HG03097 (cell line): ENCODE data around the gene ZBED1.
"Not testable (repeated sequence)": the region's sequence is repeated elsewhere in the genome, so short reads cannot be mapped to it uniquely, and the experiment has no call there.

Experiments used
- ATAC-seq: cut with Tn5 transposase; IDR thresholded peaks from one replicate; pipeline ENCODE4 v1.9.1; 2021; ENCODE audit not compliant: unreplicated experiment, low FRiP score

Gene ZBED1

DNA sequence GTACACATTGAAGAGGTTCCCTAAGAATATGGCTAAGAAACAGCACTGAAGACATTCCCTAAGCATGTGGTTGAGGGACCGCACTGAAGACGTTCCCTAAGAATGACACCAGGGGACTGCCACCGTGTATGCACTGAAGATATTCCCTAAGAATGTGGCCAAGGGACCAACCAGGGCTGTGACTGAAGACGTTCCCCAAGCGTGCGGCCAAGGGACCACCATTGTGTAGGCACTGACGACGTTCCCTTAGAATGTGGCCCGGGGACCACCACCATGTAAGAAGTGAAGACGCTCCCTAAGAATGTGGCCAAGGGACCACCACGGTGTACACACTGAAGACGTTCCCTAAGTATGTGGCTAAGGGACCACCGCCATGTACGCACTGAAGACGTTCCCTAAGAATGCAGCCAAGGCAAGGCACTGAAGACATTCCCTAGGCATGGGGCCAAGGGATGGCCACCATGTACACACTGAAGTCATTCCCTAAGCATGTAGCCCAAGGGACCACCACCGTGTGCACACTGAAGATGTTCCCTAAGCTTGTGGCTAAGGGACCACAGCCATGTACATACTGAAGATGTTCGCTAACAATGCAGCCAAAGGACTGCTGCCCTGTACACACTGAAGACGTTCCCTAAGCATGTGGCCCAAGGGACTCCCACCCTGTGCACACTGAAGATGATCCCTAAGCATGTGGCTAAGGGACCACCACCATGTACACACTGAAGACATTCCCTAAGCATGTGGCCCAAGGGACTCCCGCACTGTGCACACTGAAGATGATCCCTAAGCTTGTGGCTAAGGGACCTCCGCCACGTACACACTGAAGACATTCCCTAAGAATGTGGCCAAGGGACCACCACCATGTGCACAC, 22.0 kb downstream of the ZBED1 start:
- ATAC-seq: no peak

DNA sequence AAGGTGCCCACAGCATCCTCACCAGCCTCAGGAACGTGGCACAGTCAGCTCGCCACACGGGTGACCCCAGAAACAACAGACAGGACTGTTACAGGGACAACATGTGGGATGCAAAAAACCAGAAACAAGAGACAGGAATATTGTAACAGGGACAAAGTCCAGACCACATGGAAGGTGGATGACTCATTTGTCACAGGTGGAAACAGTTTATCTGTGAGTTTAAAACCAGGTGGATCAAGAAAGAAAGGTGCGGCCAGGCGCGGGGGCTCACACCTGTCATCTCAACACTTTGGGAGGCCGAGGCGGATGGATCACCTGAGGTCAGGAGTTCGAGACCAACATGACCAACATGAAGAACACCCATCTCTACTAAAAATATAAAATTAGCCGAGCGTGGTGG, 23.5 kb downstream of the ZBED1 start:
- ATAC-seq: not testable (repeated sequence)

DNA sequence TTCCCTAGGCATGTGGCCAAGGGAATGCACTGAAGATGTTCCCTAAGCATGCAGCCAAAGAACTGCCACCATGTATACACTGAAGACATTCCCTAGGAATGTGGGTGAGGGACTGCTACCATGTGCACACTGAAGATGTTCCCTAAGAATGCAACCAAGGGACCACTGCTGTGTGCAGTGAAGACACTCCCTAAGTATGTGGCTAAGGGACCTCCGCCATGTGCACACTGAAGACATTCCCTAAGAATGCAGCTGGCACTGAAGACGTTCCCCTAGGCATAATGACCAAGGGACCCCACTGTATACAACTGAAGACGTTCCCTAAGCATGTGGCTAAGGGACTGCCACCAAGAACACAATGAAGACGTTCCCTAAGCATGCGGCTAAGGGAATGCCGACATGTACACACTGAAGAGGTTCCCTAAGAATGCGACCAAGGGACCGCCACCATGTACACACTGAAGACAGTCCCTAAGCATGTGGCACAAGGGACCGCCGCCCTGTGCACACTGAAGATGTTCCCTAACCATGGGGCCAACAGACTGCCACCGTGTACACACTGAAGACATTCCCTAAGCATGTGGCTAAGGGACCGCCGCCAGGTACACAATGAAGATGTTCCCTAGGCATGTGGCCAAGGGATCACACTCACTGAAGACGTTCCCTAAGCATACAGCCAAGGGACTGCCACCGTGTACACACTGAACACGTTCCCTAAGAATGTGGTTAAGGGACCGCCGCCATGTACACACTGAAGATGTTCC, 25.6 kb downstream of the ZBED1 start:
- no peak for ATAC-seq

DNA sequence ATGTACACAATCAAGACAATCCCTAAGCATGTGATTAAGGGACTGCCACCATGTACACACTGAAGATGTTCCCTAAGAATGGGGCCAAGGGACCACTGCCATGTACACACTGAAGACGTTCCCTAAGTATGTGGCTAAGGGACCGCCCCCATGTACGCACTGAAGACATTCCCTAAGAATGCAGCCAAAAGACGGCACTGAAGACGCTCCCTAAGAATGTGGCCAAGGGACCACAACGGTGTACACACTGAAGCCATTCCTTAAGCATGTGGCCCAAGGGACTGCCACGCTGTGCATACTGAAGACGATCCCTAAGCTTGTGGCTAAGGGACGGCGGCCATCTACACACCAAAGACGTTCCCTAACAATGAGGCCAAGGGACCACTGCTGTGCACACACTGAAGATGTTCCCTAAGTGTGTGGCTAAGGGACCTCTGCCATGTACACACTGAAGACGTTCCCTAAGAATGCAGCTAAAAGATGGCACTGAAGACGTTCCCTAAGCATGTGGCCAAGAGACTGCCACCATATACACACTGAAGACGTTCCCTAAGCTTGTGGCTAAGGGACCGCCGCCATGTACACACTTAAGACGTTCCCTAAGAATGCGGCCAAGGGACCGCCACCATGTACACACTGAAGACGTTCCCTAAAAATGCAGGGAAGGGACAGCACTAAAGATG, 26.4 kb downstream of the ZBED1 start:
- no peak for ATAC-seq

DNA sequence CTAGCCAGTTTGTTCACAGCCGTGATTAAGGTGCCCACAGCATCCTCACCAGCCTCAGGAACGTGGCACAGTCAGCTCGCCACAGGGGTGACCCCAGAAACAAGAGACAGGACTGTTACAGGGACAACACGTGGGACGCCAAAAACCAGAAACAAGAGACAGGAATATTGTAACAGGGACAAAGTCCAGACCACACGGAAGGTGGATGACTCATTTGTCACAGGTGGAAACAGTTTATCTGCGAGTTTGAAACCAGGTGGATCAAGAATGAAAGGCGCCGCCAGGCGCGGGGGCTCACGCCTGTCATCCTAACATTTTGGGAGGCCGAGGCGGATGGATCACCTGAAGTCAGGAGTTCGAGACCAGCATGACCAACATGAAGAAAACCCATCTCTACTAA, 27.7 kb downstream of the ZBED1 start:
- ATAC-seq: not testable (repeated sequence)

DNA sequence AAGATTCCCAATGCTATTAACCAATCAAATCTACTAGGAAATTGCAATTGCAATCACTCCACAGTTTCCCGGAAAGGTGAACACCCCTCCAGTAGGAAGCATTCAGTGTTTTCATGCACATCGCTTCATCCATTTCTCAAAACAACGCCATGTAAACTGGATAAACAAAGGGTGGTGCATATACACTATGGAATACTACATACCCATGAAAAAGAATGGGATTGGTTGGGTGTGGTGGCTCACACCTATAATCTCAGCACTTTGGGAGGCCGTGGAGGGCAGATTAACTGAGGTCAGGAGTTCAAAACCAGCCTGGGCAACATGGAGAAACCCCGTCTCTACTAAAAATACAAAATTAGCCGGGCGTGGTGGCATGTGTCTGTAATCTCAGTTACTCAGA, 29.1 kb downstream of the ZBED1 start:
- no peak for ATAC-seq

DNA sequence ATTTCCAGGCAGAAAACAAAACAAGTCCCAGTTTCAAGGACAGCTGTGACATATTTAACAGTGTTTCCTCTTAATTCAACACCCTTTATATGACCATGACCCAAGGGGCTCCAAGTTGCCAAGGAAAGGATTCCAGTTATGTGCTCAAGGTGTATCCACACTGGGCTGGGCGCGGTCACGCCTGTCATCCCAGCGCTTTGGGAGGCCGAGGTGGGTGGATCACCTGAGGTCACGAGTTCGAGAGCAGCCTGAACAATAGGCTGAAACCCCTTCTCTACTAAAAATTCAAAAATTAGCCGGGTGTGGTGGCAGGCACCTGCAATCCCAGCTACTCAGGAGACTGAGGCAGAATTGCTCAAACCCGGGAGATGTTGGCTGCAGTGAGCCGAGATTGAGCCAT, 29.6 kb downstream of the ZBED1 start:
- not testable (repeated sequence) for ATAC-seq

DNA sequence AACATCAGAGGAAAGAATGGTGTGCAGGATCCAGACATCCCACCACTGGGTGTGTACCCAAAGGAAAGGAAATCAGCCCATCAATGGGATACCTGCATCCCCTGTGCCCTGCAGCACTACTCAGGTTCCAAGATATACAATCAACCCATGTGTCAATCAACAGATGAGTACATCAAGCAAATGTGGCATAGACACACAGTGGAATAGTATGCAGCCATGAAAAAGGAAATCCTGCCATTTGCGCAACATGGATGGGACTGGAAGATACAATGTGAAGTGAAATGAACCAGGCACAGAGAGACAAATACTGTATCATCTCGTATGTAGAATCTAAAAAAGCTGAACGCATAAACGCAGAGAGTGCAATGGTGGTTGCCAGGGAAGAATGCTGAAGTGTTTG, 30.9 kb downstream of the ZBED1 start:
- ATAC-seq: not testable (repeated sequence)

DNA sequence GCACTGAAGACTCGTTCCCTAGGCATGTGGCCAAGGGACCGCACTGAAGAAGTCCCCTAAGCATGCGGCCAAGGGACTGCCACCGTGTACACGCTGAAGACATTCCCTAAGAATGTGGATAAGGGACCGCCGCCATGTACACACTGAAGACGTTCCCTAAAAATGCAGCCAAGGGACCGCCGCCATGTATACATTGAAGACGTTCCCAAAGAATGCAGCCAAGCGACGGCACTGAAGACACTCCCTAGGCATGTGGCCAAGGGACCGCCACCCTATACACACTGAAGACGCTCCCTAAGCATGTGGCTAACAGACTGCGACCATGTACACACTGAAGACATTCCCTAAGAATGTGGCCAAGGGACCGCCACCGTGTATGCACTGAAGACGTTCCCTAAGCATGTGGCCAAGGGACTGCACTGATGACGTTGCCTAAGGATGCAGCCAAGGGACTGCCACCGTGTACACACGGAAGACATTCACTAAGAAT, 31.5 kb downstream of the ZBED1 start:
- no peak for ATAC-seq

DNA sequence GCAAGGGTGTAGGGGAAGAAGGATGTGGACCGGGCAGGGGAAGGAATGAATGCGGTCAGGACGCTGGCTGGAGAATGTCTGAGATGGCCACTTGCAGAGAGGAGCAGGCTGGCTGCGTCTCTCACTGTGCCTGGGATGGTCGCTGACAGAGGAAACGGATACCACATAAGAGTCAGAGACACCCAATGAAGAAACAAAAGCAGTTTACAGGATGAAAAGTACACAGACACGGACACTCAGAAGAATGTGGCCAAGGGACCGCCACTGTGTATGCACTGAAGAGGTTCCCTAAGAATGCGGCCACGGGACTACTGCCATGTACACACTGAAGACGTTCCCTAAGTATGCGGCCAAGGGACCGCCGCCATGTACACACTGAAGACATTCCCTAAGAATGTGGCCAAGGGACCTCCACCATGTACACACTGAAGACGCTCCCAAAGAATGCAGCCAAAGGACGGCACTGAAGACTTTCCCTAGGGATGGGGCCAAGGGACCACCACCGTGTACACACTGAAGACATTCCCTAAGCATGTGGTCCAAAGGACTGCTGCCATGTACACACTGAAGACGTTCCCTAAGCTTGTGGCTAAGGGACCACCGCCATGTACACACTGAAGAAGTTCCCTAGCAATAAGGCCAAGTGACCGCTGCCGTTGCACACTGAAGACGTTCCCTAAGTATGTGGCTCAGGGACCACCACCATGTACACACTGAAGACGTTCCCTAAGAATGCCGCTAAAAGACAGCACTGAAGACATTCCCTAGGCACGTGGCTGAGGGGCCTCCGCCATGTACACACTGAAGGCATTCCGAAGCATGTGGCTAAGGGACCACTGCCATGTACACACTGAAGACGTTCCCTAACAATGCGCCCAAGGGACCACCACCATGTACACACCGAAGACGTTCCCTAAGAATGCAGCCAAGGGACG, 32.2 kb downstream of the ZBED1 start:
- no peak for ATAC-seq

DNA sequence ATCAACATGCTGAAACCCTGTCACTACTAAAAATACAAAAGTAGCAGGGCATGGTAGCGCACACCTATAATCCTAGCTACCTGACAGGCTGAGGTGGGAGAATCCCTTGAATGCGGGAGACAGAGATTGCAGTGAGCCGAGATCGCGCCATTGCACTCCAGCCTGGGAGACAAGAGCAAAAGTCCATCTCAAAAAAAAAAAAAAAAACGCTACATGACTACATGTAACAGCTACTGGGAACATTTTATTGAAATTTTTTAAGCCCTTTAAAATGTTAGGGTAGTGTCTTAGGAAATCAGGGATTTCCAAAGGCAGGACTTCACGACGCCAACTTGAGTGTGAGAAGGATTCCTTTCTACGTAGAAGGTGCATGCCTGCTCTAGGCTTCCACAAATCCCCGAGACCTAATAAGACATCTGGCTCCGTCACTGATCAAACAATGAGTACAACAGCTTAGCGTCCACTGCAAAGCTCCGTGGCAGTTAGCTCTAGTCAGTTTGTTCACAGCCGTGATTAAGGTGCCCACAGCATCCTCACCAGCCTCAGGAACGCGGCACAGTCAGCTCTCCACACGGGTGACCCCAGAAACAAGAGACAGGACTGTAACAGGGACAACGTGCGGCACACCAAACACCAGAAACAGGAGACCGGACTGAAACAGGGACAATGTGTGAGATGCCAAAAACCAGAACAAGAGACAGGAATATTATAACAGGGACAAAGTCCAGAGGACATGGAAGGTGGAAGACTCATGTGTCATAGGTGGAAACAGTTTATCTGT, 33.7 kb downstream of the ZBED1 start:
- no peak for ATAC-seq

DNA sequence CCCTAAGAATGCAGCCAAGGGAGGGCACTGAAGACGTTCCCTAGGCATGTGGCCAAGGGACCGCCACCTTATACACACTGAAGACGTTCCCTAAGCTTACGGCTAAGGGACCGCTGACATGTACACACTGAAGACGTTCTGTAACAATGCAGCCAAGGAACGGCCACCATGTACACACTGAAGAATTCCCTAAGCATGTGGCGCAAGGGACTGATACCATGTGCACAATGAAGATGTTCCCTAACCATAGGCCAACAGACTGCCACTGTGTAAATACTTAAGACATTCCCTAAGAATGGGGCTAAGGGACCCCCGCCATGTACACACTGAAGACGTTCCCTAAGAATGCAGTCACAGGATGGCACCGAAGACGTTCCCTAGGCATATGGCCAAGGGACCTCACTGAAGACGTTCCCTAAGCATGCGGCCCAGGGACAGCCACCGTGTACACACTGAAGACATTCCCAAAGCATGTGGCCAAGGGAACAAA, 36.1 kb downstream of the ZBED1 start:
- no peak for ATAC-seq

DNA sequence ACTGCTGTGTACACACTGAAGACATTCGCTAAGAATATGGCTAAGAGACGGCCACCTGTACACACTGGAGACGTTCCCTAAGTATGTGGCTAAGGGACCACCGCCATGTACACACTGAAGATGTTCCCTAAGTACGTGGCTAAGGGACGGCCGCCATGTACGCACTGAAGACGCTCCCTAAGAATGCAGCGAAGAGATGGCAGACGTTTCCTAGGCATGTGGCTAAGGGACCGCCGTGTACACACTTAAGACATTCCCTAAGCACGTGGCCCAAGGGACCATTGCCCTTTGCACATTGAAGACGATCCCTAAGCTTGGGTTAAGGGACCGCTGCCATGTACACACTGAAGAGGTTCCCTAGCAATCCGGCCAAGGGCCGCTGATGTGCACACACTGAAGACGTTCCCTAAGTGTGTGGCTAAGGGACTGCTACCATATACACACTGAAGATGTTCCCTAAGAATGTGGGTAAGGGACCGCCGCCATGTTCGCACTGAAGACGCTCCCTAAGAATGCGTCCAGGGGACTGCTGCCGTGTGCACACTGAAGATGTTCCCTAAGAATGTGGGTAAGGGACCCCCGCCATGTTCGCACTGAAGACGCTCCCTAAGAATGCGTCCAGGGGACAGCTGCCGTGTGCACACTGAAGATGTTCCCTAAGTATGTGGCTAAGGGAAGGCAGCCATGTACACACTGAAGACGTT, 36.7 kb downstream of the ZBED1 start:
- no peak for ATAC-seq

DNA sequence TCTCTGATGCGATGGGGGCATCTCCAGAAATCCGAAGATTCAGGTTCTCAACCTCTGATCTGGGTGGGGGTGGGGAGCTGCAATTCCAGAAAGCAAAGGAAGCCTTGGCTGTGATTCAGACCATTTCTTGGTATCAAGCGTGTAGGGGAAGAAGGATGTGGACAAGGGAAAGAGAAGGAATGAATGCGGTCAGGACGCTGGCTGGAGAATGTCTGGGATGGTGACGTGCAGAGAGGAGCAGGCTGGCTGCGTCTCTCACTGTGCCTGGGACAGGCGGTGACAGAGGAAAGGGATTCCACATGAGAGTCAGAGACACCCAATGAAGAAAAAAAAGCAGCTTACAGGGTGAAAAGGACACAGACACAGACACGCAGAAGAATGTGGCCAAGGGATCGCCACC, 37.3 kb downstream of the ZBED1 start:
- not testable (repeated sequence) for ATAC-seq

DNA sequence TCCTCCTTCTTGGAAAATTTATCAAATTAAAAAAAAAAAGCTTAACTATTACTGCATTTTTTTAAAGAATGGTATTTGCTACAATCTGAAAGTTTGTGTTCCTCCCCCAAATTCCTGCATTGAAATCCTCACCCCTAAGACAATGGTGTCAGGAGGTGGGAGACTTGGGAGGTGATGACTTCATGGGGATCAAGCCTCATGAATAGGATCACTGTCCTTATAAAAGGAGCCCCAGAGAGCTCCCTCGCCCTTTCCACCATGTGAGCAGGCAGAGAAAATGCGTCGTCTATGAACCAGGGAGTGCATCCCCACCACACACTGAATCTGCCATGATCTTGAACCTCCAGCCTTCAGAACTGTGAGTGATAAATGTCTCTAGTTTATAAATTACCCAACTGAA, 38.0 kb downstream of the ZBED1 start:
- no peak for ATAC-seq

DNA sequence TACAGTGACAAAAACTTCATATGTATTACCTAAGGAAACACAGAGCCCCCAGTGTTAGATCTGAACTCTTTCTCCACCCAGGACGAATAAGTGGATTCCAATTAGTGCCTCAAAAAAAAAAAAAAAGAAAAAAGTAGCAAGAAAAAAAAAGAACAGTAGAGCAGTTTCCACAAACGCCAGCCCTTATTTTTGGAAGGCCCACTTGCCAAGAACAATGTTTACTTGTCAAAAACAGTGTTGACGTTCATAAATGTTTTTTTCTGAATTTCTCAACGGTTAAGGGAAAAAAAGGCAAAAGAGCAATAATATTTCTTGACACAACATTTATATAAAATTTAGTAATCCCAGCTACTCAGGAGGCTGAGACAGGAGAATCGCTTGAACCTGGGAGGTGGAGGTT, 38.7 kb downstream of the ZBED1 start:
- ATAC-seq: no peak

DNA sequence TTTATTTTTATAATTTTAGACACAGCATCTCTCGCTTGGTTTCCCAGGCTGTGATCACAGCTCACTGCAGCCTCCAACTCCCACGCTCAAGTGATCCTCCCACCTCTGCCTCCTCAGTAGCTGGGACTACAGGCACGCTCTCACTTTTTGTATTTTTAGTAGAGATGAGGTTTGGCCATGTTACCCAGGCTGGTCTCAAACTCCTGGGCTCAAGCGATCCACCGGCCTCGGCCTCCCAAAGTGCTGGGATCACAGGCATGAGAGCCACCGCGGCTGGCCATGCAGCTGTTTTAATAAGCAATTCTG, 39.1 kb downstream of the ZBED1 start:
- no peak for ATAC-seq

DNA sequence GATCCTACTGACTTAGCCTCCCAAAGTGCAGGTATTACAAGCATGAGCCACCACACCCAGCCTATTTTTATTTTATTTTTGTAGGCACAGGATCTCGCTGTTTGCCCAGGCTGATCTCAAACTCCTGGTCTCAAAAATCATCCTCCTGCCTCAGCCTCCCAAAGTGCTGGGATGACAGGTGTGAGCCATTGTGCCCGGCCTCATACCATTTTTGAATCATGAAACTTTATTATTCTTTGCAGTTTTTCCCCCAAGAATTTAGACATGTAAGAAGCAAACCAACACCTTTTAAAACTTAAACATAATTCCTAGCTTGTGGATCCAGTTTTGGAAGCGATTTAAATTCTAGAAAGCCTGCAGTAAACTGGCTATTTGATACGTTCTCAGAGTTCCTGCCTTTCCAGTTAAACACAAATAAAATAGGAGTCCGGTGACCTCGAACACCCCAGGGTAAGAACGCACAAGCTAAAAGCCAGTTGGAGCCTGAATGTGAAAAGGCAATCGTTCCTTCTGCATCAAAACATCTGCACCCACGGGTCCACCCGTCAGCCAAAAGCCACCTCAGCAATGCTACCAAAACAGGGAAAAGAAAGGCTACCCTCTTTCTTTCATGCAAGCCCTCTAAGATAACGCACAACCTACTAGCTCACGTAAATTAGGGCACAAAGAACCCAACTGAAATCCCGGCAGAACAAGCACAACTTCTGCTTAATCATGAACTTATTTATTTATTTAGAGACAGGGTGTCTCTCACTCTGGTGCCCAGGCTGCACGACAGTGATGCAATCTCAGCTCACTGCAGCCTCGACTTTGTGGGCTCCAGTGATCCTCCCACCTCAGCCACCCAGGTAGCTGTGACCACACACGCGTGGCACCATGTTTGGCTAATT, 39.7 kb downstream of the ZBED1 start:
- not testable (repeated sequence) for ATAC-seq
